T-helper 1 cell treated with Interleukin-12 subunit alpha and Interleukin-12 subunit beta and Interleukin-4 antibody, amounts not matched to agents 30 μg/mL and 1 μg/mL, for 36 hours (primary cell): ENCODE results near the gene DGCR8.
"Not testable (repeated sequence)": the region's sequence is repeated elsewhere in the genome, so short reads cannot be mapped to it uniquely, and the experiment has no call there.

Experiments
- H3K27ac Mint-ChIP-seq: one replicate; pipeline ENCODE4 v1.8.0; 2021; ENCODE audit warnings: mild to moderate bottlenecking, mixed read lengths
- H3K27me3 Mint-ChIP-seq: one replicate; pipeline ENCODE4 v1.8.0; 2021; ENCODE audit warnings: low read depth, mixed read lengths
- H3K36me3 Mint-ChIP-seq: one replicate; pipeline ENCODE4 v1.8.0; 2021; ENCODE audit warnings: low read depth, mixed read lengths
- H3K4me1 Mint-ChIP-seq: one replicate; pipeline ENCODE4 v1.8.0; 2021; ENCODE audit warnings: low read depth, mixed read lengths
- H3K4me3 Mint-ChIP-seq: one replicate; pipeline ENCODE4 v1.8.0; 2021; ENCODE audit warnings: mild to moderate bottlenecking, moderate library complexity, mixed read lengths
- H3K9me3 Mint-ChIP-seq: one replicate; pipeline ENCODE4 v1.8.0; 2021; ENCODE audit warnings: mixed read lengths

The DGCR8 gene

DNA sequence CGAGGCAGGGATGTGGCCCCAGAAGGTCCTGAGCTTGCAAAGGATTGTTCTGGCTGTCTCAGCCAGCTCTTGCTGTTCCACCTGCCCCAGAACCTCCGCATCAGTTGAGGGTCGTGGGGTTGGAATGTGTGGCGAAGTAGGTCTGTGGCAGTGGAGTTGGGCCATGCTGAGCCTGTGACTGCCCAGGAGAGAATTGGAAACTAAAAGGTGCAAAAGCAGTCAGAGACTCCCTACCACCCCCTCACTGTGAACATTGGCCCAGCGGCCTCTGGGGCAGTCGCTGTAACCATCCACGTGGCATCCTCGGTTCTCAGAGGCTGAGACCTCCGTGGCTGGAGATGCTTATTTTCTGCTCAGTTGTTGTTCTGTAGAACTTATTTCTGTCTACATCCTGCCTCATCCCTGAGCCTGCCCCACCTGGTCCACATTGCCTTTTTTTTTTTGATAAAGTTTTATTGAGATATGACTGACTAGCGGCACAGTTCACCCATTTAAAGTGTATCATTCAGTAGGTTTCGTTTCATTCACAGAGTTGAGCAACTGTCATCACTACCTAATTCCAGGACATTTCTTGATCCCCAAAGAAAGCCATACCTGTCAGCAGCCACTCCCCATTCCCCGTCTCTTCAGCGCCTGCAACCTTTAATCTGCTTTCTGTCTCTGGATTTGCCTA lies 22.3 kb upstream of the DGCR8 start:
- no peak overlapping the region for H3K27ac Mint-ChIP-seq
- no peaks in the 10 kb centered on the region for H3K9me3 Mint-ChIP-seq
- H3K27me3 Mint-ChIP-seq = no peaks in the 10 kb centered on the region
- peaks cover 12% of the 10 kb centered on the region for H3K36me3 Mint-ChIP-seq
- H3K4me1 Mint-ChIP-seq = peaks cover 7% of the 10 kb centered on the region
- H3K4me3 Mint-ChIP-seq = no peak overlapping the region

DNA sequence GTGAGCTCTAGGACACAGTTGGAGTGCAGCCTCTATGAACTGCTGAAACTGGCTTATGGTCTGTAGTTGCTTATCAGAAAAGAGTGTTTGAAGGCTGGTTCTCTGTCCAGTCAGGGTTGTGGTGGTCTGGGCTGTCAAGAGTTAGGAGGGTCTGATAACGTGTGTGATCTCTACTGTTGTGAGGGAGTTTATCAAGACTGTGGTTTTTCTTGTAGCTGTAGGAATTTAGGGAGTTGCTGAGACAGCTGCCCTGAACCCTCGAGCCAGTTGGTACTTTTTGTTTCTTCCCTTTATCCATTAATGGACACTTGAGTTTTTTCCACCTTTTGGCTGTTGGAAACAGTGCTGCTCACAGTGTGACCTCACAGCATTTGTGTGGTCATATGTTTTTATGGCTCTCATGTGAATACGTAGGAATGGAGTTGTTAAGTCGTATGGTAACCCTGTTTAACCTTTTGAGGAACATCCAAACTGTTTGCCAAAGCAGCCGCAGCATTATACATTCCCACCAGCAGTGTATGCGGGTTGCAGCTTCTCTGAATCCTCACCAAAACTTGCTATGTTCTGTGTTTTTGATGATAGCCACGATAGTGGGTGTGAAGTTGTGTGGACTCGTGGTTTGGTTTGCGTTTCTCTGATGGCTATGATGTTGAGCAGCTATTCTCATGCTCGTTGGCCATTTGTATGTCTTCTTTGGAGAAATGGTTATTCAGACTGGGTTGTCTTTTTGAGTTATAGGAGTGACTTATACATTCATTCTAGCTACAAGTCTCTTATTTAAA lies 20.9 kb upstream of the DGCR8 start:
- Mint-ChIP-seq H3K36me3 (peaks cover 12% of the 10 kb centered on the region), H3K4me3 (no peak overlapping the region), H3K27me3 (no peaks in the 10 kb centered on the region), H3K4me1 (peaks cover 7% of the 10 kb centered on the region), H3K9me3 (no peaks in the 10 kb centered on the region), H3K27ac (no peak overlapping the region)

DNA sequence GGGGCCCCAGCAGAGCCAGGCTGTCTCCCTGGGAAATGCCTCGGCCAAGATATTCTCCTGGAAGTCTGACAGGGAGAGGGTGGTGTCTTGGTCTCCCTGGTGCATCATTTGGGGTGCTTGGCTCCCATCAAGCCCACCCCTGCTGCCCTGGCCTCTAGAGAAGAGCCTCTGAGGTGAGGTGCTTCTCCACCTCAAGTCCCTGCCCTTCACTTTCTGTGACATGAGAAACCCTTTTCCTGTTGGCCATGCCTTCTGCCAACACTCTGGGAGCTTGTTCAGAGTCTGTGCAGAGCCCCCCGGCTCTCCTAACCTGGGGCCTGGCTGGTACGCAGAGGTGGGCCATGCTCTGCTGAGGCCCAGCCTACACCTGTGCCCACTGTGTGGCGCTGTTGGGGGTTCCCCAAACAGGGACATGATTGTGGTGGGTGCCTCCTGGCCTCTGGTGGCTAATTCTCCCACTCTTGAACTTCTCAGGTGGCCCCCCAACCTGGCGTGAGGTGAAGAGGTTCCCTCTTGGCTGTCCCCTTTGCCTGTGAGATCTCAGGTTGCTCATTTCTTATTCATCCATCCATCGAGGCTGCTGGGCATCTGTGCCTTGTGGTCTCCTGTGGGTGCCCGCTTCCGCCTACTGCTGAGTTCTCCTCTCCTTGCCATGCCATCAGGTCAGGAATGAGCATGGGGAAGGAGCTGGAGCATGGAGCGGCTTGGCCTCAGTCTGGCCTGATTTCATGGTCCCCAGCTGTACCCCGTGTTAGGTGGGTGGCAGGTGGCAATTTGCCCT lies 19.2 kb upstream of the DGCR8 start:
- H3K9me3 Mint-ChIP-seq = no peaks in the 10 kb centered on the region
- no peaks in the 10 kb centered on the region for H3K27me3 Mint-ChIP-seq
- H3K4me1 Mint-ChIP-seq = peaks cover 7% of the 10 kb centered on the region
- H3K27ac Mint-ChIP-seq = no peak overlapping the region
- H3K4me3 Mint-ChIP-seq = no peak overlapping the region
- peaks cover 12% of the 10 kb centered on the region for H3K36me3 Mint-ChIP-seq

DNA sequence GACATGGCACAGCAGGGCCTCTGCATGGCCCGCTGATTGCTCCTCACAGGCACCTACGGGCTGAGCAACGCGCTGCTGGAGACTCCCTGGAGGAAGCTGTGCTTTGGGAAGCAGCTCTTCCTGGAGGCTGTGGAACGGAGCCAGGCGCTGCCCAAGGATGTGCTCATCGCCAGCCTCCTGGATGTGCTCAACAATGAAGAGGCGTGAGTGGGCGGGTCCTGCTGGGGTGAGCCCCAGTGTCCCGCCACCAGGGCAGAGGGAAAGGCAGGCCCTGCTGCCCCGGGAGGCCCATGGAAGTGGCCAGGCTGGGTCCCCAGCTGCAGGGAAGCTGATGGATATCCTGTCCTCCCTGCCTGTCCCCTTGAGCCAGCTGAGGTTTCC lies 18.6 kb upstream of the DGCR8 start:
- H3K4me3 Mint-ChIP-seq = no peak overlapping the region
- H3K27ac Mint-ChIP-seq = no peak overlapping the region
- peaks cover 12% of the 10 kb centered on the region for H3K36me3 Mint-ChIP-seq
- H3K27me3 Mint-ChIP-seq = no peaks in the 10 kb centered on the region
- peaks cover 7% of the 10 kb centered on the region for H3K4me1 Mint-ChIP-seq
- H3K9me3 Mint-ChIP-seq = no peaks in the 10 kb centered on the region

DNA sequence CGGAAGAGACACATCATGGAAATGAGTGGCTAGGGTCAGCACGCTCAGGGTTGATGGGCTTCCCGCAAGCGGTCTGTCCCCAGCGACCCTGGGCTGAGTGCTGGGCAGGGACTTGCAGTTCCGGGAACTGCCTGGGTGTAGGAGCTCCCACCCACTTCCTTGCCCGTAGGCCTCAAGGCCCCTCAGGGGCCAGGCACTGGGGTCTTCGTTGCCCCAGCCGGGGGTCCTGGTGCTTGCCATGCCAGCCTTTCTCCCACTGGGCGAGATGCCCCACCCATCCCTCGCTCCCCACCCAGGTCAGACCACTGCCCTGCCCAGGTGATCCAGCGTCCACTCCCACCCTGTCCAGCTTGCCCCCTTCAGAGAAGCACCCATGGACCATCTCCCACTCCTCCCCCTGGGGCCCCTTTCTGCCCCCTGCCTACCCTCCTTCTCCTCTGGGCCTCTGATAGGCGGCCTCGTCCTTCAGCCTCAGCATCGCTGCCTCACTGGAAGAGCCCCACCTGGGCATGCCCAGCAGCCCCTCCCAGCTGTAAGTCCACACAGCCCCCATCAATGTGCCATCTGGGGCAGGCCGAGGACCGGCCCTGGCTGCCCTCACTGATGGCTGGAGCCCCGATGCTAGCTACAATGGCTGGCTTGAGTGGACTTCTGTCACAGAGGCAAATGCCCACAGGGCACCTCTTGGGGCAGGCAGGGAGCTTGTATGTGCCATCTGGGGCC lies 17.8 kb upstream of the DGCR8 start:
- Mint-ChIP-seq H3K27ac (no peak overlapping the region), H3K27me3 (no peaks in the 10 kb centered on the region), H3K9me3 (no peaks in the 10 kb centered on the region), H3K36me3 (peaks cover 12% of the 10 kb centered on the region), H3K4me3 (no peak overlapping the region), H3K4me1 (peaks cover 7% of the 10 kb centered on the region)

DNA sequence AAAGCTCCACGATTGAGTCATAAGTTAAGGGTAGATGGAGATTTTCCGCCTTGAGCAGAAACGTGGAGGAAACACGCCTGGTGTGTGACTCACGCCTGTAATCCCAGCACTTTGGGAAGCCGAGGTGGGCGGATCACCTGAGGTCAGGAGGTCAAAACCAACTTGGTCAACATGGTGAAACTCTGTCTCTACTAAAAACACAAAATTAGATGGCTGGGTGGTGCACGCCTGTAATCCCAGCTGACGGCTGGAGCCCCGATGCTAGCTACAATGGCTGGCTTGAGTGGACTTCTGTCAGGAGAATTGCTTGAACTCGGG lies 17.3 kb upstream of the DGCR8 start:
- Mint-ChIP-seq H3K9me3 (no peaks in the 10 kb centered on the region), H3K4me1 (peaks cover 7% of the 10 kb centered on the region), H3K4me3 (no peak overlapping the region), H3K27me3 (no peaks in the 10 kb centered on the region), H3K36me3 (peaks cover 12% of the 10 kb centered on the region), H3K27ac (no peak overlapping the region)

DNA sequence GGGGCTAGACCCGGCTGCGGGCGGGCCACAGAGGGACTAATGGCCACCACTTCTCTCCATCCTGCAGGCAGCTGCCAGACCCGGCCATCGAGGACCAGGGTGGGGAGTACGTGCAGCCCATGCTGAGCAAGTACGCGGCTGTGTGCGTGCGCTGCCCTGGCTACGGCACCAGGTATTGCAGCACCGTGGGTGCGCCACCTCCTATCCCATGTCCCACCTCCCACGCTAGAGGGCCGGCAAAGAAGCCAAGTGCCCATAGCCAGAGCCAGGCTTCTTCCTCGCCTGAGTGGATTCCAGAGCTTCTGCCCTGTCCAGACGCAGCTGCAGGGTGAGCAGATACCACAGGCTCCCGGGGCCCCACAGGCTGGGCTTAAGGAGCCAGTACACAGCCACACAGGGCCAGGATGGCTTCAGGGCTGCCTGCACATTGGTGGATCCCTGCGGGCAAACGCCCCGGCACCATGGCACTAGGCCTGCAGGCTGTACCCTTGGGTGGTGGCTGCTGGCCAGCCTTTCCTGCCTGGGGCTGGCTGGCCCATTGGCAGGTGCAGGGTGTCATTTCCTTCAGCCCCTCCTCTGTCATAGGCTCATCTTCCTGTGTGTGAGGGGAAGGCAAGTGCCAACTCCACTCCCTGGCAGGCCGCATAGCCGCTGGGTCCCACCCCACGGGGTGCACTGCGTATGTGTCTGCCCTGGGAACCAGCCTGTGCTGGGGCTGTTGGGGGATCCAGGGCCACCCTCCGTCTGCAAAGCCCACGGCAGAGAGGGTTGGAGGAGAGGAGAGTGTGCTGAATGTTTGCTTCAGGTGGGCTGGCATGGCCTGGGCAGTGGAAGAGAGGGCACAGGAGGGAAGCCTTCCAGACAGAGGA lies 16.5 kb upstream of the DGCR8 start:
- Mint-ChIP-seq H3K36me3 (peaks cover 6% of the 10 kb centered on the region), H3K4me3 (no peak overlapping the region)

DNA sequence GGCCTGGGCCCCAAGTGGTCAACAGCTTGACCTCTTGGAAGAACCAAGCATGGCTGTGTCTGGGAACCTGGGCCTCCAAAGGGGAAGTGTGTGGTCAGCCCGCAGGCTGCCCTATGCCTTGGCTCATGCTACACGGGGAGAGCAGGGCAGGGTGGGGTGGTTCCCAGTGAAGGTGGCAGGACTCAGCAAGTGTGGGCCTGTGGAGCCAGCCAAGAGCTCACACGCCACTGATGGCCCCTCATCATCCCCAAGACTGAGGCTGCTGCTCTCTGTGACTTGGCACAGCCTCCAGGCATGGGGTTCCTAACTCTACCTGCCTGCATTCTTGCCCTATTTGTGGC lies 15.9 kb upstream of the DGCR8 start:
- Mint-ChIP-seq H3K36me3 (peaks cover 6% of the 10 kb centered on the region), H3K4me1 (peaks cover 4% of the 10 kb centered on the region), H3K9me3 (no peaks in the 10 kb centered on the region), H3K27me3 (no peaks in the 10 kb centered on the region), H3K4me3 (no peak overlapping the region), H3K27ac (no peak overlapping the region)

More for the DNA sequence above, 16.5 kb upstream of the DGCR8 start:
- Mint-ChIP-seq H3K27me3 (no peaks in the 10 kb centered on the region), H3K4me1 (peaks cover 7% of the 10 kb centered on the region), H3K9me3 (no peaks in the 10 kb centered on the region), H3K27ac (no peak overlapping the region)

DNA sequence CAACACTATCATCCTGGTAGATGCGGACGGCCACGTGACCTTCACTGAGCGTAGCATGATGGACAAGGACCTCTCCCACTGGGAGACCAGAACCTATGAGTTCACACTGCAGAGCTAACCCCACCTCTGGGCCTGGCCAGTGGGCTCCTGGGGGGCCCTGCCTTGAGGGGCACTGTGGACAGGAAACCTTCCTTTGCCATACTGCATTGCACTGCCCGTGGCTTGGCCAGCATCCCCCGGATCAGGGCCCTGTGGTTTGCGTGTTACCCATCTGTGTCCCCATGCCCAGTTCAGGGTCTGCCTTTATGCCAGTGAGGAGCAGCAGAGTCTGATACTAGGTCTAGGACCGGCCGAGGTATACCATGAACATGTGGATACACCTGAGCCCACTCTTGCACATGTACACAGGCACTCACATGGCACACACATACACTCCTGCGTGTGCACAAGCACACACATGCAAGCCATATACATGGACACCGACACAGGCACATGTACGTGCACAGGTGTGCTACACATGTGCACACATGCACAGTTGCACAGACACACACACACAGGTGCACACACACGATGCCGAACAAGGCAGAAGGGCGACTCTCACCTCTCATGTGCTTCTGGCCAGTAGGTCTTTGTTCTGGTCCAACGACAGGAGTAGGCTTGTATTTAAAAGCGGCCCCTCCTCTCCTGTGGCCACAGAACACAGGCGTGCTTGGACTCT lies 15.3 kb upstream of the DGCR8 start:
- Mint-ChIP-seq H3K27ac (no peak overlapping the region), H3K36me3 (peaks cover 6% of the 10 kb centered on the region), H3K4me3 (no peak overlapping the region), H3K27me3 (no peaks in the 10 kb centered on the region), H3K9me3 (no peaks in the 10 kb centered on the region), H3K4me1 (peaks cover under 1% of the 10 kb centered on the region)

DNA sequence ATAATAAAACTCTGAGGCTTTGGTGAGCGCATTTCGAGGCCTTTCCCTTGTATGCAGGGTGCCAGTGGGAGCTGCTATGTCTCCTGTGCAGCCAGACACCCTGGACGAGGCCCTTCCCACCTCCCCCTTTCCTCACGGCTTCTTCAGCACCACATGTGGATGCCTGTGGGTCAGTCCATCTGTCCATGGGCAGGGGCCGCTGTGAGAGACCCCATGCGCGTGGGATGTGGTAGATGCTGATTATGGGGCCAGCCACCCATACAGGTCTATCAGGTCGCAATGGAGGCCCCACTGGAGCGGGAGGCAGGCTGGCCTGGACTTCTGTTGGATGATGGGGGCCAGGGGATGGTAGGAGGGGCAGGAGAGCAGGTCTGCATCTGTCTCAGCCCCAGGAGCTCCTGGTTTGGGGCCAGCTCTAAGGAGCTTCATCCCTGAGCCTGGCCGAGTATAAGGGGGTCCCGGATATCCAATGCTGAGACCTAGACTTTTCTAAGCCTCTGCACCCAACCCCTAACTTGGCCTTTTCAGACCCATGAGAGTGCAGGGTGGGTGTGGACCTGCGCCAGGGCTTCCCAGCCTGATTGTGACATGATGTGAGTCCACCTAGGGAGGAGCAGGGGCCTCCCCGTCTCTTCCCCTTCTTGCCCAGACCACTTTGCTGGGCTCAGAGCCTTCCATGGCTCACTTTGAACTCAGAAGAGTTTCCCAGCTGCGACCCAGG lies 14.0 kb upstream of the DGCR8 start:
- Mint-ChIP-seq H3K27me3 (no peaks in the 10 kb centered on the region), H3K27ac (no peak overlapping the region), H3K36me3 (peaks cover 6% of the 10 kb centered on the region), H3K4me1 (no peaks in the 10 kb centered on the region), H3K9me3 (no peaks in the 10 kb centered on the region), H3K4me3 (no peak overlapping the region)

DNA sequence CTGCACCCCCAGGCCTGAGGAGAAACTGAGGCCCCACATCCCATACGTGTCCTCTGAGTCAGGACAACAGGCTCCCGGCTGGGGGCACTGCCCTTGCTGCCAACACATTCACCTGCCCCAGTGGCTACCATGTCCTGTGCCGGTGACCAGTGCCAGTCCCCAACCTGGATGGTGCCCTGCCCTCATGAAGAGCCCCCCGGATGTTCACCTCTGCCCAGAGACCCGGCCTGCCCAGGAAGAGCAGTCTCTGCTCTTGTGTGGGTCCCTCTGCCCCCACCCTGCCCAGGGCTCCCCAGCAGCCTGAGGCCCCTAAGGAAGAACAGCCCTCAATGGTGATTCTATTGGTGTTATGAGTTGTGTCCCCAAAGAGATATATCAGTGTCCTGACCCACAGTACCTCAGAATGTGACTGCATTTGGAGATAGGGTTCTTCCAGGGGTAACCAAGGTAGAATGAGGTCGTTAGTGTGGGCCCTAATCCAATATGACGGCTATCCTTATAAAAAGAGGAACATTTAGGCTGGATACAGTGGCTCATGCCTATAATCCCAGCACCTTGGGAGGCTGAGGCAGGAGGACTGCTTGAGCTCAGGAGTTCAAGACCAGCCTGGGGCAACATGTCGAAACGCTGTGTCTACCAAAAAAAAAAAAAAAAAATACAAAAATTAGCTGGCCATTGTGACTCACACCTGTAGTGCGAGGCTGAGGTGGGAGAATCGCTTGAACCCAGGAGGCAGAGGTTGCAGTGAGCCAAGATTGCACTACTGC lies 13.2 kb upstream of the DGCR8 start:
- Mint-ChIP-seq H3K27me3 (no peaks in the 10 kb centered on the region), H3K4me3 (no peak overlapping the region), H3K36me3 (peaks cover 6% of the 10 kb centered on the region), H3K9me3 (no peaks in the 10 kb centered on the region), H3K4me1 (no peaks in the 10 kb centered on the region), H3K27ac (no peak overlapping the region)

DNA sequence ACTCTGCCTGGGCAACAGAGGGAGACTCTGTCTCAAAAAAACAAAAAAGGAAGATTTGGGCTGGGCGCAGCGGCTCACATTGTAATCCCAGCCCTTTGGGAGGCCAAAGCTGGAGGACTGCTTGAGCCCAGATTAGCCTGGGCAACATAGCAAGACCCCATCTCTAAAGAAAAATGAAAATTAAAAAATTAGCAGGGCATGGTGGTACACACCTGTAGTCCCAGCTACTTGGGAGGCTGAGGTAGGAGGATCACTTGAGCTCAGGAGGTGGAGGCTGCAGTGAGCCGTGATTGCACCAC lies 12.7 kb upstream of the DGCR8 start:
- H3K36me3 Mint-ChIP-seq, H3K4me1 Mint-ChIP-seq: not testable (repeated sequence)

DNA sequence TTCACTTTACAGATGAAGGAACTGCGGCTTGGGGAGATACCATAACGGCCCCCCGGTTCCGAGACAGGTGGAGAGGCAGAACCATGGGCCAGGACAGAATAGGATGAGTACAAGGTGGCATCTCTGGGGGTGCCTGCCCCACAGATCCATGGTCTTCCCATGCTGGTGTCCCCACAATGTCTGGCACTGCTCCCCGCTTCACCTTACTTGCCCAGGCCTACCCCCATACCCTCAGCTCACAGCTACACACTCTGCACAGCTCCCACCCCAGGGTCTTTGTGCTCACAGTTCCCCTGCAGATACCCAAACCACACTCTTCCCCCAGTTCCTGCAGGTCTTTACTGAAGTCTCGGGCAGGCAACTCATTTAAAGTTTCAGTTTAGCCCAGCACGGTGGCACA lies 11.4 kb upstream of the DGCR8 start:
- no peaks in the 10 kb centered on the region for H3K27me3 Mint-ChIP-seq
- no peak overlapping the region for H3K27ac Mint-ChIP-seq
- no peaks in the 10 kb centered on the region for H3K9me3 Mint-ChIP-seq
- H3K4me3 Mint-ChIP-seq = no peak overlapping the region
- no peaks in the 10 kb centered on the region for H3K36me3 Mint-ChIP-seq
- H3K4me1 Mint-ChIP-seq = no peaks in the 10 kb centered on the region

More for the DNA sequence above, 12.7 kb upstream of the DGCR8 start:
- not testable (repeated sequence) for H3K9me3 Mint-ChIP-seq, H3K4me3 Mint-ChIP-seq, H3K27me3 Mint-ChIP-seq, H3K27ac Mint-ChIP-seq
